GM19468 (cell line): ENCODE data around the gene CASP6.

ENCODE experiments used
- ATAC-seq: cut with Tn5 transposase; IDR thresholded peaks from one replicate; pipeline ENCODE4 v1.9.1; 2021; ENCODE audit warnings: mild to moderate bottlenecking, moderate library complexity, moderate number of reproducible peaks; ENCODE audit not compliant: unreplicated experiment; ENCODE audit errors: extremely low read depth

The CASP6 gene

GRCh38 chr4:109675181-109675580 lies 28.1 kb downstream of the CASP6 start:
- no peak for ATAC-seq

GRCh38 chr4:109673303-109673702 lies 29.9 kb downstream of the CASP6 start:
- no peak for ATAC-seq

- no peak for ATAC-seq
Measured at GRCh38 chr4:109672169-109672930, 30.9 kb downstream of the CASP6 start.

GRCh38 chr4:109671350-109671749 lies 31.9 kb downstream of the CASP6 start:
- no peak for ATAC-seq

GRCh38 chr4:109665783-109666485 lies 37.3 kb downstream of the CASP6 start:
- ATAC-seq, result no peak

- no peak for ATAC-seq
Measured at GRCh38 chr4:109662771-109663170, 40.5 kb downstream of the CASP6 start.

GRCh38 chr4:109662116-109662515 lies 41.1 kb downstream of the CASP6 start:
- ATAC-seq, result no peak

- no peak for ATAC-seq
Measured at GRCh38 chr4:109658871-109659410, 44.3 kb downstream of the CASP6 start.

GRCh38 chr4:109657854-109658418 lies 45.3 kb downstream of the CASP6 start:
- no peak for ATAC-seq

- no peak for ATAC-seq
Measured at GRCh38 chr4:109655396-109655795, 47.8 kb downstream of the CASP6 start.

- ATAC-seq, result peak; percentile 67
Measured at GRCh38 chr4:109649872-109650271, 53.4 kb downstream of the CASP6 start.

- no peak for ATAC-seq
Measured at GRCh38 chr4:109648997-109649575, 54.2 kb downstream of the CASP6 start.

GRCh38 chr4:109648266-109648996 lies 54.8 kb downstream of the CASP6 start:
- peak; percentile 49 for ATAC-seq

- no peak for ATAC-seq
Measured at GRCh38 chr4:109645874-109646710, 57.2 kb downstream of the CASP6 start.

GRCh38 chr4:109640644-109641043 lies 62.6 kb downstream of the CASP6 start:
- ATAC-seq, result no peak
